GM12875 (cell line): ENCODE data around the gene NOA1.

ENCODE experiments used
- H3K4me3 ChIP-seq: one replicate; pipeline ENCODE4 v1.5.1; 2011; ENCODE audit warnings: low read depth, low read length, control low read depth
- CTCF ChIP-seq: IDR thresholded peaks from 2 replicates; pipeline ENCODE4 v1.5.1; 2011; ENCODE audit warnings: low read depth, mild to moderate bottlenecking, control low read depth, inconsistent platforms, low read length, moderate library complexity, borderline replicate concordance; ENCODE audit not compliant: insufficient read depth

The NOA1 gene

GRCh38 chr4:56978750-56979303 lies 1.4 kb upstream of the NOA1 start, which contains the start of gene POLR2B:
Gene POLR2B, plus strand, starts transcription at chr4:56978896. Its CDS starts 90 bp downstream, at chr4:56978986.
- no peak for TF ChIP-seq CTCF
- peak within 1 kb of the TSS; percentile 95 for H3K4me3 ChIP-seq

GRCh38 chr4:56976837-56977320 lies 527 bp downstream of the NOA1 start:
- TF ChIP-seq CTCF, result peak; percentile 24; the same call in 1 of the 2 replicates
- H3K4me3 ChIP-seq, result peak overlapping the region; percentile 95

DNA sequence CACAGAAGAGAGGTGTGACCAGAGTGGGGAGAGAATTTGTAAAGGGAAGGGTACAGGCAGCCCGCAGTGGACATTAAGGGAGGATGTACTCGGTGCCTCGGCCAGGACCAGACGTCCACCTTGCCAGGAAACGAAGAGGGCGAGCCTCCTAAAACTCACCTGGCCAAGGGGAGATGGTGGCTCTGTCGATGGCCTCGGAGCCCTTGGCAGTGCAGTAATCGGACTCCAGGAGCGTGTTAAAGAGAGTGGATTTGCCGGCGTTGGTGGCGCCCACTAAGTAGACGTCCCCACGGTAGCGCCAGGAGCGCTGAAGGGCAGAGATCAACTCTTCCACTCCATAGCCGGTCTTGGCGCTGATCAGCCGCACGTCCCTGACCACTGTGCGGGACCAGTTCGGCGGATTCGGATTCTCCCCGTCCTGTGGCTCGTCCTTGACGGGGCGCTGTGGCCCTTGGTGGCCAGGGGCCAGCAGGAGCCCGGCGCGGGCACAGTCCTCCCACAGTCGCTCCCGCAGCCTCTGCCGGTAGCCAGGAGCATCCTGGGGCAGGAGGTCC lies 1.0 kb downstream of the NOA1 start:
- peak overlapping the region; percentile 95 for H3K4me3 ChIP-seq
- no peak for TF ChIP-seq CTCF

- H3K4me3 ChIP-seq, result no peak overlapping the region
- TF ChIP-seq CTCF, result no peak
These were observed 4.1 kb downstream of the NOA1 start for GRCh38 chr4:56973336-56973735.

DNA sequence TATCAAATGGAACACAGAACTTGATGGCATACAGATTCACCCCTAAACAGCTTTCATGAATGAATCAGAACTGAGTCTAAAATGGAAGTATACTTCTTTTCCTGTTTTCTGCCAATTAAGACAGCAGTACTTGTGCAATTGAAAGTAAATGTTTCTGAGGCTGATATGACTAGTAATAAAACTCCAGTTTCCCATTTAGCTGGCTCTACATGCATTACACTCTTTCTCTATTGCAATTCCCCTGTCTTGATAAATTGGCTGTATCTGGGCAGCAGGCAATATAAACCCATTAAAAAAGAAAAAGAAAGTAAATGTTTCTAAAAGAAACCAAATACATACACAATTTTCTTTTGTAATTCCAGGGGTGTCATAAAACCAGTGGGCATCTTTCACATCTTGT lies 4.6 kb downstream of the NOA1 start:
- TF ChIP-seq CTCF, result no peak
- H3K4me3 ChIP-seq, result no peak overlapping the region

GRCh38 chr4:56972389-56972788 lies 5.0 kb downstream of the NOA1 start:
- TF ChIP-seq CTCF, result no peak

GRCh38 chr4:56971383-56971782 lies 6.0 kb downstream of the NOA1 start:
- H3K4me3 ChIP-seq, result no peak overlapping the region
- TF ChIP-seq CTCF, result no peak

More at GRCh38 chr4:56972389-56972788, 5.0 kb downstream of the NOA1 start:
- H3K4me3 ChIP-seq, result no peak overlapping the region
